ENCODE measurements around the gene TMEM181.
A peak's percentile ranks its signal among the peaks of the same experiment; 100 is the strongest.

The TMEM181 gene

DNA sequence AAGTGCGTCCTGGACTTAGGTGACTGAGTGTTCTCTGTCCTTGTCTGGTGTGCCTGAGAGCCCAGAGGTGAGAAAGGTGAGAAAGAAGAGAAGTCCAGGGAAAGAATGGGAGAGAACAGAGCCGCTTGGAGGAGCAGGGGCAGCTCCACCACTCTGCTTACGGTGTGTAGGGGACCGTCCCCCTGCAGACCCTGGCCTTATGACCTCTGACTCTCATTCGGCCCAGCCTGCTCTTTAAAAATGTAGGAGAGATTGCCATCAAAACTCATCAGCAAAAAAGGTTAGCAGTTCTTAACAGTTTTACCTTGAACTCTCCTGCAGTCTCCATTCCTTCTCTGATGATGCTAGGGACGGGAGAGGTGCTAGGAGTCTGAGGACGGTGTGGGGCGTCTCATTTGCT, 2.0 kb downstream of the TMEM181 start:
- FAIRE-seq (no peak), DNase-seq (ENCODE audit: low spot score) (no peak)

DNA sequence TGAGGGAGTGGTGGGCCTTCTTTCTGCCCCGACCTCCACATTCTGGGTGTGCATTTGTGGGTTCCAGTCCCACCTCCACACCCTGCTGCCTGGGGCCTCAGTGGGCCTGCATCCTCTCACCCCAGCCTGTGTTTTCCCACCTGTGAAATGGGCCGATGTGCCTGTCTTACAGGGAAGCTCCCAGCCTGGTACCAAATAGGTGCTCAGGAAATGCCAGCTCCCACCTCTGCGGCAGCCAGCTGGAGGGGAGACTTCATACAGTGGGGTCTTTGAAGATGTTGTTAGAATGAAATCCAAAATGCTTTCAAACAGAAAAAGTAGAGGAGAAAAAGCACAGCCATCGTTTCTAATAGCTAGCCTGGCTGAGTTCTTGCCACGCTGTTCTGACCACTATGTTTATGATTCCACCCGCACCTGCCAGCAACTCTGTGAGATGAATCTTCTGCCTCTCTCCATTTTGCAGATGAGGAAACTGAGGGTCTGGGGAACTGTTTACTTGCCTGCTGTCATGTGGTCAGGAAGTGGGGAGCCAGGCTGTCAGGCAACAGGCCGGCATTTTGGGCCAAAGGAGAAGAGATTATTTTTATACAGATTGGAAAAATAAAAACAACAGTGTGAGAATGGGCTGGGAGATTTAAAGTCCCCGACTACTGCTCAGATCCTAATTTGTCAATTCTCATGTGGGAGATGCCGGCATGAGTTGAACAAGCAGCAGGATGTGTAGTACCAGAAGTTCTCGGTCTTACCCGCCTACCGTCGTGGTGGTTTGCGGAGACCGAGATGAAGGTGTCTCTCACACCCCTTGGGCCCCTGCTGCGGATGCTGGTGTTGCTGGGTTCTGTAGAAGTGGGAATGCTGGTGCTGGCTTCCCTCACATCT, 4.6 kb downstream of the TMEM181 start:
- FAIRE-seq (no peak), DNase-seq (ENCODE audit: low spot score) (no peak)

DNA sequence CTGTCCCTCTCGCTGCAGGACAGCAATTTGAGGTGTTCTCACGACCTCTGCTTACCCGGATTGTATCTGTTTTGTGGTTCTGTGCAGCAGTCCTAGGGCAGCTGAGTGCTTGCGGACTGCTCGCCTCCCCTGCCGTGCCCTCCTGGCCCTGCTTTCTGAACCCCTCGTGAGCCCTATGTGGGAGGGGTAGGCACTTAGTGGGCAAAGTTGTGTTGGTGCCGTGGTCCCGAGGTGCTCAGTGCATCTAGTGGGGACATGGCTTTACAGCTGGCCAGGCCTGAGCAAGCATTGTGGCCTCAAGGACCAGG, 5.2 kb downstream of the TMEM181 start:
- no peak for DNase-seq (ENCODE audit: low spot score)
- no peak for FAIRE-seq

GRCh38 chr6:158565482-158566040, 5.7 kb downstream of the TMEM181 start:
- FAIRE-seq (no peak), DNase-seq (ENCODE audit: low spot score) (no peak)

GRCh38 chr6:158566207-158566818, 6.4 kb downstream of the TMEM181 start:
- DNase-seq (ENCODE audit: low spot score) (no peak), FAIRE-seq (peak; percentile 55)

GRCh38 chr6:158567152-158567551, 7.3 kb downstream of the TMEM181 start:
- FAIRE-seq (no peak), DNase-seq (ENCODE audit: low spot score) (no peak)

- no peak for FAIRE-seq
- no peak for DNase-seq (ENCODE audit: low spot score)
Measured at GRCh38 chr6:158567871-158568401, 8.0 kb downstream of the TMEM181 start.

DNA sequence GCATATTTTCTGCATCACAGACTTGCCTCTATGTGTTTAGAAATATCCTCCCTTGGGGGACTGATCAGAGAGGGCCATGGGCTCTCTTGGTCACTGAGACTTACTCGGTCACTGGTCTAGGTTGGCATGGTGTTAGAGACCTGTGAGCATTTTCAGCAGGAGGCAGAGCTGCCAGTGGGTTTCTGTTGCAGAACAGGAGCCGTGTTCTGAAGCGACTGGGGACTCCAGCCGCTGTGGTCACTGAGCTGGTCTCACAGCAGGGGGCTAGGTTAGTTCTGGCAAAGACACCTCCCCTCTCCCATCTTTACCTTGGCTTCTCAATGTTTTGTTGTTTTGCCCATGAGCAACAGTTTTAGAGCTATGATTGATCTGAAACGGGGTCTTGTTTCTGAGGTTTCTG, 8.7 kb downstream of the TMEM181 start:
- FAIRE-seq: no peak
- no peak for DNase-seq (ENCODE audit: low spot score)

GRCh38 chr6:158569036-158569435, 9.1 kb downstream of the TMEM181 start:
- DNase-seq (ENCODE audit: low spot score): no peak
- FAIRE-seq: no peak

DNA sequence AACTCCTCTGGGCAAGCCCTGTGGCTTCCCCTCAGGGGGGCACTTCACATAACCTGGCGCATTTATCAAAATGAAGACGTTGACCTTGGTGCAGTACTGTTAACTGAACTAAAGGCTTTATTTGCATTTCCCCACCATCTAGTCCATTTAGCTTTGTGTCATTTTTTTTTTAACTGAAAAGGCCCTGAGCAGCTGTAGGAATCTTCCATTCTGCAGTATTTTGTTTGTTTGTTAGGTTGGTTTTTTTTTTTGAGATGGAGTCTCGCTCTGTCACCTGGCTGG, 10.7 kb downstream of the TMEM181 start:
- FAIRE-seq (no peak), DNase-seq (ENCODE audit: low spot score) (no peak)

- FAIRE-seq (no peak), DNase-seq (ENCODE audit: low spot score) (no peak)
Measured at GRCh38 chr6:158571826-158572652, 12.1 kb downstream of the TMEM181 start.

GRCh38 chr6:158572653-158573541, 13.0 kb downstream of the TMEM181 start:
- no peak for FAIRE-seq
- no peak for DNase-seq (ENCODE audit: low spot score)

DNA sequence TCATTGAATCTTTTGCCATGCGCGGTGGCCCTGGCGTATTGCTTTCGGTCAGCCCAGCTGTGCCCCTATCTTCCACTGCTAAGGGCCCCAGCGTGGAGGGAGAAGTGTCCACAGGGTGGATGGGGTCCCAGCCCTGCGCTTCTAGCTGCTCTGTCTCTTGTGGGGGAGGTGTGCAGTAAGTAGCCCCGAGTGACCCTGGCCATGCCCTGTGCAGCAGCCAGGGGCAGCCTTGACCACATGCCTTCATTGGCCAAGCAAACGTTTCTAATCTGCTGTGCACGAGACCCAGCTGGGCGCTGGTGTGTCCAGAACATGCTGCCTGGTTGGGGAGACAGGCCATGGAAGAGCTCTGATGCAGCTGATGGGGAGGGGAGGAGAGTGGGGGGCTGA, 13.6 kb downstream of the TMEM181 start:
- no peak for FAIRE-seq
- DNase-seq (ENCODE audit: low spot score): no peak

GRCh38 chr6:158574800-158575199, 14.9 kb downstream of the TMEM181 start:
- FAIRE-seq: no peak
- no peak for DNase-seq (ENCODE audit: low spot score)

- DNase-seq (ENCODE audit: low spot score): no peak
Measured at GRCh38 chr6:158575550-158575949, 15.7 kb downstream of the TMEM181 start.

DNA sequence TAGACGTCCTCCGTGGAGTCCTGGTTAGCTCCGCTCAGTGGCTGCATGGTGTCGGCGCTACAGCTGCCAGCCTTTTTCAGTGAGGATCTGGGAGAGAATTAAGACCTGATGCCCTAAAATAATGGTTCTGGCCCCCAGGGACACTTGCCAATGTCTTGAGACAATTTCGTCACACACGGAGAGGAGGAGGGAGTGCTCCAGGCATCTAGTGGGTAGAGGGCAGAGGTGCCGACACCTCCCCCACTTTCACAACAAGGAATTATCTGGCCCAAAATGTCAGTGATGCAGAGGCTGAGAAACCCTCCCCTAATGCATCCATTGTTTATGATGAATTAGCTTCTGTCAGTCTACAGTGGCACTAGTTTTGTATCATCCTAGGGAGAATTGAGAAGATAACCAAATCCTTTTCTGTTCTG, 24.4 kb downstream of the TMEM181 start:
- DNase-seq (ENCODE audit: low spot score) (no peak), FAIRE-seq (no peak)

More at GRCh38 chr6:158575550-158575949, 15.7 kb downstream of the TMEM181 start:
- FAIRE-seq: no peak

- DNase-seq (ENCODE audit: low spot score): no peak
- FAIRE-seq: no peak
Measured at GRCh38 chr6:158586652-158587051, 26.8 kb downstream of the TMEM181 start.

DNA sequence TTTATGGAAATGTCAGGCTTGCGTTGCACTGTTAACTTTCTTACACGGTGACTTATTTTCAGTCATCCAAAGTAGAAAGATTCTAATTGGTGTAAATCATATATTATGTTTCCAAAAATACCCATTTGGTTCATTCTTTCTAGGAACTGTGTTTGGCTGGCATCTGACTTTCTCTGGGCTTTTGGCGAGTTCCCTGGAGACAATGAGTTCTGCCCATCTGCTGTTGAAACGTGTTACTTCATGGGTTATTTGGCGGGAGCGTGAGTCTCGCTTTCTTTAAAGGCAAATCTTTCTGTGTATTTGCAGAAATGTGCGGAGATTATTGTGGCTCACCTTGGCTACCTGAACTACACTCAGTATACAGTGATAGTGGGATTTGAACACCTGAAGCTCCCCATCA, 29.5 kb downstream of the TMEM181 start:
- DNase-seq (ENCODE audit: low spot score) (no peak), FAIRE-seq (no peak)

DNA sequence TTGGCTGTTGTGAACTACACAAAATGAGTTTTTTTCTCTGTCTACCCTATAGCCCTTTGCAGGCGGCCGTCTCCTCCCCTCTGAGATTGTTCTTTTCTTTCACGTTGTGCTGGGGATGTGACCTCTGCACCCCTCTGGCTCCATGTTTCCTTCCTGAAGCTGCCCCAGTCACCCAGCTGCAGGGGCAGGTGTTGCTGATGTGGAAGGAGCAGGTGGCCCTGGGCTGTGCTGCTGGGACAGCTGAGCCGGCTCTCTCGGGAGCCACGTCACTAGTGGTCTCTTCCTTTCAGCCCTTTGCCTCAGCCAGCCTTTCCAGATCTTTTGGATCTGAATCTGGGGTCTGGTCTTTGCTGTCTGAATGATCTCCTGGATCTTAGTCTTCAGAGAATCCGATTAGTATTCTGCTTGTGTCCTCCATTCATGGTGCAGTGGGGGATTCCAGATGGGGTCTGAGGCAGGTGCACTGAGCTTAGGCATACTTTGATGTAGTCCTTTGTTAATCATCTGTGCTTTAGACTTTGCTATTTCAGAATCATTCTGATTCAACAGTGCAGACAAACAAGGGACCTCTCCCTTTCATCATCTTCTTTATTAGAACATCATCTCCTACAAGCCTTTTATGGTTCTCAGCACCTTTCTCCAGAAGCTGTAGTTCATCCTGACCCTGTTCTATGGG, 31.4 kb downstream of the TMEM181 start:
- FAIRE-seq (no peak), DNase-seq (ENCODE audit: low spot score) (no peak)

DNA sequence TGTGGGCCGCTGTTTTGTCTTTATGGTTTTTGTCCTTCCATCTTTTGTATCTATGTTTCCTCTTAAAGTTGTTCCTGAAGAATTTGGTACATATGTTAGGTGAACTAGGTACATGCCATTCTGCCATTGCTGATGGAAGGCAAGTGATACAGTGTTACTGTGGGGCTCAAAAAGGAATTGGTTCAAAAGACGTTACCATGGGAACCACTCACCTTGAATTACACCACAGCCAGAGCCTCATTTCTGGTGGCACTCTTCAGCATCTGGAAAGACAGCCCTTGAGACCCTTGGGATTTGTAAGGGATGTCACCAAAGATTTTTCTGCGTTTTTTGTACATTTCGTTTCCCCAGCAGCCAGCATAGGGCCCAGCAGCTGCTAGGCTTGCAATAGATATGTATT, 31.9 kb downstream of the TMEM181 start:
- DNase-seq (ENCODE audit: low spot score): no peak
- no peak for FAIRE-seq
